Pancreas (tissue), 10 donors: Measurements from ENCODE around the gene ZC3H13. TPM values are rescaled to one million over a fixed set of nuclear protein-coding genes. Genes with fewer than 3 reads are reported as not detected.
A peak's percentile ranks its signal among the peaks of the same experiment; 100 is the strongest.

Experiments used
- ATAC-seq, 4 donors: fragments of 200-7000 bp; cut with Tn5 transposase; one replicate each; pipeline versions ENCODE4 v1.8.0 to v1.9.1; 2020; ENCODE audit warnings: mild to moderate bottlenecking in 4 of 4, moderate library complexity in 4 of 4
- DNase-seq, 6 donors: peaks; one replicate each; pipeline ENCODE4 v3.0.0-alpha.2; 2020
- FAIRE-seq: peaks from 2 replicates; lab custom pipeline; 2012; peaks lifted over from hg19 to GRCh38; lab: Jason Lieb, UNC
- H3K27ac ChIP-seq, 4 donors: fragments of 200-600 bp; sonication (generic); 1 replicate in 3 of 4; 2 replicates in 1 of 4; pipeline versions ENCODE4 v1.5.0 to v1.8.0; 2020
- H3K27me3 ChIP-seq, 4 donors: fragments of 200-600 bp; one replicate each; pipeline ENCODE4 v1.8.0; 2021
- H3K36me3 ChIP-seq, 3 donors: fragments of 200-600 bp; sonication (generic) in 1 of 3; one replicate each; pipeline versions ENCODE4 v1.5.0 to v1.8.0; 2020 to 2021
- H3K4me1 ChIP-seq, 3 donors: fragments of 200-600 bp; one replicate each; pipeline ENCODE4 v1.8.0; 2021
- H3K4me3 ChIP-seq, 4 donors: fragments of 200-600 bp; sonication (generic) in 2 of 4; one replicate each; pipeline versions ENCODE4 v1.5.0 to v1.8.0; 2020 to 2021
- H3K9me3 ChIP-seq, 4 donors: fragments of 200-600 bp; one replicate each; pipeline ENCODE4 v1.8.0; 2021
- WGBS, 2 donors: extraction: QIAGEN DNeasy Blood & Tissue Kit; methylation state at CpG; one replicate each; pipeline ENCODE4 v1.1.7; 2013; 5-methylcytosine and 5-hydroxymethylcytosine counted together
- intact Hi-C, 3 donors: fragments of 100-400 bp; cut with DNase I; formaldehyde crosslinking; loops; one replicate each; pipeline versions ENCODE4 v1.11.1 to v1.14.2; 2022
- polyA plus RNA-seq, 2 donors: library from polyadenylated mRNA; stranded (reverse); fragments of 200-250 nt; gene quantifications; one replicate each; pipeline ENCODE4 v1.2.3, GENCODE V29; 2013
- total RNA-seq, 6 donors: library from RNA; stranded (reverse); fragmentation: NEBNext Ultra II Directional in 4 of 6; extraction: Animal tissue kit (Norgen Biotek cat#: 25700) in 4 of 6; gene quantifications; one replicate each; pipeline versions ENCODE4 v1.2.1 to v1.2.4, GENCODE V29; 2021 to 2023
- TF ChIP-seq, protein P1 (sequence below), 4 donors: fragments of 200-600 bp; sonication (generic) in 3 of 4; IDR thresholded peaks; one replicate each; pipeline versions ENCODE4 v1.5.0 to v1.8.0; 2021; ENCODE audit warnings: antibody characterized with exemption in 4 of 4
- donor health status: healthy with polysubstance abuse.
- donor health status: DM: no; HTN: no; CAD: no; lungs with moderate emphysema.
- donor health status: DM: no; HTN: no; CAD: no.
- donor health status: control.
- donor health status: control.
- donor health status: Bipolar disorder and iron deficiency.
- donor health status: DM: yes; HTN: yes; CAD: no.
- donor health status: DM: no; HTN: no; CAD: no.
- donor health status: DM: no; HTN: no; CAD: no.
- donor health status: DM: yes; HTN: yes; CAD: no.

Gene ZC3H13
- total and polyA plus RNA-seq, 8 donors: 7.6 to 24.1 (median 14.0) TPM

DNA sequence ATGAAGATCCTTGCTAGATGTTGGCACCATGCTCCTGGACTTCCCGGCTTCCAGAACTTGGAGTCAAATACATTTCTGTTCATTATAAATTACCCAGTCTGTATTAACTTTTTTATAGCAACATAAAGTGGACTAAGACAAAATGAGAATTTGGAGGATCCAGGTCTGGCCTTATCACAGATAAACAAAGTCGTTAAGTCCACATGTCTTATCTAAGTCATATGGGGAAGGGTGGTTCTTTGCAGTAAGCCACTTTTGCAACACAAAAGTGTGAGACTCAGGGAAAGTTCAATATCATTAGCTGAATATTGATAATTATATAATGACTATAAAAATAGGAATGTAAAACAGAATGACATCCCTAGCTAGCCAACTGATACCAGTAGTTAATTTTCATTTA, 109.4 kb downstream of the ZC3H13 start:
- no peak for ATAC-seq
- H3K27ac ChIP-seq: no peak overlapping the region
- H3K36me3 ChIP-seq: no peaks in the 10 kb centered on the region
- no peaks in the 10 kb centered on the region for H3K4me1 ChIP-seq
- H3K27me3 ChIP-seq: no peaks in the 10 kb centered on the region
- no peak for DNase-seq
- H3K9me3 ChIP-seq: no peaks in the 10 kb centered on the region
- WGBS, 2 donors: 55 to 59% methylated on average over 2 of the region's 2 CpGs
- intact Hi-C loops: no loop called here
- TF ChIP-seq, protein P1, sequence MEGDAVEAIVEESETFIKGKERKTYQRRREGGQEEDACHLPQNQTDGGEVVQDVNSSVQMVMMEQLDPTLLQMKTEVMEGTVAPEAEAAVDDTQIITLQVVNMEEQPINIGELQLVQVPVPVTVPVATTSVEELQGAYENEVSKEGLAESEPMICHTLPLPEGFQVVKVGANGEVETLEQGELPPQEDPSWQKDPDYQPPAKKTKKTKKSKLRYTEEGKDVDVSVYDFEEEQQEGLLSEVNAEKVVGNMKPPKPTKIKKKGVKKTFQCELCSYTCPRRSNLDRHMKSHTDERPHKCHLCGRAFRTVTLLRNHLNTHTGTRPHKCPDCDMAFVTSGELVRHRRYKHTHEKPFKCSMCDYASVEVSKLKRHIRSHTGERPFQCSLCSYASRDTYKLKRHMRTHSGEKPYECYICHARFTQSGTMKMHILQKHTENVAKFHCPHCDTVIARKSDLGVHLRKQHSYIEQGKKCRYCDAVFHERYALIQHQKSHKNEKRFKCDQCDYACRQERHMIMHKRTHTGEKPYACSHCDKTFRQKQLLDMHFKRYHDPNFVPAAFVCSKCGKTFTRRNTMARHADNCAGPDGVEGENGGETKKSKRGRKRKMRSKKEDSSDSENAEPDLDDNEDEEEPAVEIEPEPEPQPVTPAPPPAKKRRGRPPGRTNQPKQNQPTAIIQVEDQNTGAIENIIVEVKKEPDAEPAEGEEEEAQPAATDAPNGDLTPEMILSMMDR (IDR thresholded peaks at IDR 0.05): no peak
- no peak for FAIRE-seq
- no peak overlapping the region for H3K4me3 ChIP-seq

DNA sequence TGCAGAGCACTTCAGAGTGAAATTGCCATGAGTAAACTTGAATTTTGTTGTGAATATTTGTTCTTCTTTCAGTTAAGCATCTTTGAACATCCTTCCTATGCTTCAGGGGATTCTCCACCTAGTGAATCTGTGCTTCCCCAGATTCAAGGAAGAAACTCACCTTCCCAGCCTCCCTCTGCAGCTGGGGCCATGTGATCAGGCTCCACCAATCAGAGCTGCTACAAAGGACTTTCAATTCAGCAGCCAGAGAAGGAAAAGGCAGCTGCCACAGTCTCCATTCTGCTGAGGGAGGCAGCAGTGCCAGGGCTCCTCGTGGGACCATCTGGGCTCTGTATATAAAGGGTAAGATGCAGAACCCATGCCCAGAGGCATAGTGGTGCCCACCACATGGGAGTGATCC, 111.3 kb downstream of the ZC3H13 start:
- H3K36me3 ChIP-seq: no peaks in the 10 kb centered on the region
- no peak overlapping the region for H3K27ac ChIP-seq
- FAIRE-seq: no peak
- no peak for ATAC-seq
- DNase-seq: no peak
- no peaks in the 10 kb centered on the region for H3K27me3 ChIP-seq
- WGBS, 2 donors: 40 to 53% methylated on average over 1 of the region's 1 CpG
- H3K4me3 ChIP-seq: no peak overlapping the region
- peaks cover 0 to 5% (median 0%) of the 10 kb centered on the region in 3 donors for H3K4me1 ChIP-seq
- H3K9me3 ChIP-seq: no peaks in the 10 kb centered on the region
- intact Hi-C loops: no loop called here
- TF ChIP-seq, protein P1 (IDR thresholded peaks at IDR 0.05): no peak

DNA sequence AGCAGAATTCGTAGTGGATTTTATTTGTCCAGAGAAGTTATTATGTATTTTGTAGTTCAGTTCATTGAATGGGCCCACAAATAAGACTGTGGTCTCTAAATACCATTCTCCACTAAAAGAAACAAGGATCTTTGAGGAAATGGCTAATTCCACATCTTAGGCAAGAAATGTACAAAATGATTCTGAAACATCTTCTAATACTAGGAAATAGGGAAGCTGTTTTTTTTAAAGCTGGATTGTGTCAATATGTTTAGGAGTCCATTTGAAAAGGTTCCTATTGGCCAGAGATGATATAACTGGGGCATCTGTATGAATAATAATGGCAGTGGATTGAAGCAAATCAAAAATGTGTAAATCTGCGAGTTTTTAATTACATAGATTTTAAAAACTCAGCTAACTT, 112.5 kb downstream of the ZC3H13 start:
- ATAC-seq: no peak

DNA sequence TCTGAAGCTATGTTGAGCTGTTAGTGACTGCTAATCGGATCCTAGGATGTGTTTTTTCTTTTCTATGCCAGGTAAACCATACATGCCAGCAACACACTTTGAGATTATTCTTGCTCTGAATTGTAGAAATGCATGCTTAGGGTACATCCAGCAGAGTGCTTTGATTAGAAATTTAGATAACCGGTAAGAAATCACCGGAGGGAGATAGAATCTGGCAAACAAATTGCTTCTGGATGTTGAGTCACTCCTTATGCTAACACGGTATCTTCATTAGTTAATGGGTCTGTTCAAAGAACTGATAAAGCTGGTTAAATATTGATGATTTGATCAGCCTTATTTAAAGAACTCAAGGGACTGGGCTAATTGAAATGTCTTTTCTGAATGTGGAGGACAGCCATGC, 115.9 kb downstream of the ZC3H13 start:
- Histone ChIP-seq H3K27ac (no peak overlapping the region), H3K27me3 (no peaks in the 10 kb centered on the region), H3K9me3 (no peaks in the 10 kb centered on the region), H3K4me3 (no peak overlapping the region), H3K4me1 (peaks cover 0 to 5% (median 0%) of the 10 kb centered on the region in 3 donors), H3K36me3 (no peaks in the 10 kb centered on the region)
- TF ChIP-seq, protein P1 (IDR thresholded peaks at IDR 0.05): no peak
- WGBS, 2 donors: 12 to 14% methylated on average over 4 of the region's 4 CpGs
- intact Hi-C loops: no loop called here
- ATAC-seq: peak in 1 of 4 donors; percentile 30
- DNase-seq: no peak
- FAIRE-seq: no peak

More for the DNA sequence above, 112.5 kb downstream of the ZC3H13 start:
- H3K36me3 ChIP-seq: no peaks in the 10 kb centered on the region
- intact Hi-C loops: no loop called here
- WGBS, 2 donors: 62 to 72% methylated on average over 2 of the region's 2 CpGs
- no peaks in the 10 kb centered on the region for H3K9me3 ChIP-seq
- TF ChIP-seq, protein P1 (IDR thresholded peaks at IDR 0.05): no peak
- H3K4me1 ChIP-seq: peaks cover 0 to 5% (median 0%) of the 10 kb centered on the region in 3 donors
- H3K4me3 ChIP-seq: no peak overlapping the region
- no peak overlapping the region for H3K27ac ChIP-seq
- FAIRE-seq: no peak
- H3K27me3 ChIP-seq: no peaks in the 10 kb centered on the region
- no peak for DNase-seq

DNA sequence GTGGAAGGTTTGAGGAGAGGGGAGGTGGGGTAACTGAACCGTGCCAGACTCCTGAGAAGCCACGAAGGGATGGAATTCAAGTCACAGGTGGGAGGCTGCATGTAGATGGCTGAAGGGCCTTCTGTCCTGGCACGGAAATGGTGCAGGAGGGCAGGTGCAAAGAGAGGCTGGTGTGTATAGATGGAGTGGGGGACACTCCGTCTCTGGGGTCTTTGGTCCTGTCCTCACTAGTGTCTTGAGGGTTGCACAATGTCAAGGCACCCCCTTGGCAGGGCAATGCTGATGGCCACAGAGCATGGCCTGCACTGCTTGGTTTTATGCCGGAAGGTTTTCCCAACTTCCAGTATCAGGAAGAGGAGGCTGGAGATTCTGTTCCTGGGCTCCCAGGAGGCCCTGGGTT, 118.3 kb downstream of the ZC3H13 start:
- FAIRE-seq: no peak
- intact Hi-C loops: no loop called here
- Histone ChIP-seq H3K4me3 (no peak overlapping the region), H3K9me3 (no peaks in the 10 kb centered on the region), H3K27me3 (no peaks in the 10 kb centered on the region), H3K27ac (no peak overlapping the region), H3K36me3 (no peaks in the 10 kb centered on the region), H3K4me1 (peaks cover 0 to 5% (median 0%) of the 10 kb centered on the region in 3 donors)
- ATAC-seq: no peak
- TF ChIP-seq, protein P1 (IDR thresholded peaks at IDR 0.05): no peak
- 78 to 79% methylated on average over 5 of the region's 5 CpGs for WGBS, 2 donors
- DNase-seq: no peak
